ENCODE results near the gene GCLC.
"Not testable (repeated sequence)": the region's sequence is repeated elsewhere in the genome, so short reads cannot be mapped to it uniquely, and the experiment has no call there.

Gene GCLC

DNA sequence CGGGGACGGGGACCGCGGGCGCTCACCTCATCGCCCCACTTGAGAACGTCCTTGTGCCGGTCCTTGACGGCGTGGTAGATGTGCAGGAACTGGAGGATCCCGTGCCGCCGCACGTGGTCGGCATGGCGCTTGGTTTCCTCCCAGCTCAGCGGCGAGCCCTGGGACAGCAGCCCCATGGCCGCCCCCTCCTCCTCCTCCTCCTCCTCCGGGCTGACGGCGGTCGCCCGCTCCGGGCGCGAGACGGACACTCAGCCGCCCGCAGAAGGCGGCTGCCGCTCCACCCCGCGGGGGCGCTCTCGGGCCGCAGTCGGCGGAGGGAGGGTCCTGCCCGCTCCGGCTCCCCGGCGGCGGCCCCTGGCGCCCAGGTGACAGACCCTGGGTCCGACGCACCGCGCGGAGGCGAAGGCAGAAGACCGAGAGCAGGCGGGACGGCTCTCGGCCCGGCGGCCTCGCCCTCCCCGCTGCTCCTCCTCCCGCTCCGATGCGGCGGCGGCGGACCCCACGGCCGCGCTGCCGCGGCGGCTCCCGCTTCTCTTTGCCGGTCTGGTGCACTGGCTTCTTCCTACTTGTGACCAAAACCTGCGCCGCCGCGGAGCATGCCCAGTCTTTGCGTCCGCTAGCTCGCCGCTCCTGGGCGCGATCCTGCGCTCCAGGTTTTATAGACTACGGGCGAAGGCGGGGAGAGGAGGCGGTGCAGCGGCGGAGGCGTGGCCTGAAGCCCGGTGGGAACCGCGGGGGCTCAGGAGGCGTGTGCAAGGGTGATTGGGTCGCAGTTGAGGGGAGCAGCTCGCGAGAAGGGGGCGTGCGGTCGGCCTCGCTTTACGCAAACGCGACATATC is at the start of gene GCLC:
GCLC (minus strand) TSS at position 632 of the 839 bp plus-strand sequence; CDS start at position 176, 456 bp downstream.
- peak within 1 kb of the TSS; percentile 84 for H3K4me3 ChIP-seq (ENCODE audit: low read depth, low read length)

DNA sequence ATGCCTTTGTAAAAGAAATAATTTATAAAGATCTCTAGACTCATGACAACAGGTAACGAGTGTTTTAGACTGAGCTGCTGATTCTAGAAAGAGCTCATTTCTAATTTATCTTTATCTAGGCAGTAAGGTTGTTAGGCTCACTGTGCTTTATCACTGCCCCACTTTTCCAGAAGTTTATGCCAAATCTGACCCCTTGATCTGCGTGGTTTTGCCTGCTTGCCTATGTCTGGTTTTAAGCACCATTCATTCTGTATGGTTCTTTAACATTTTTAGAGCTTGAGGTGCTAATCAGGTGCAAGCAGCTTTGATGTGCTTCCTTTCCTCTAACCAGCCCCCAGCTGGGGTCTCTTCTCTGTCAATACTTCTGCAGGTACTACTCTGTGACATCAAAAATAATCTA is 49.7 kb upstream of the GCLC start:
- H3K4me3 ChIP-seq (ENCODE audit: low read depth, low read length) = no peak overlapping the region

DNA sequence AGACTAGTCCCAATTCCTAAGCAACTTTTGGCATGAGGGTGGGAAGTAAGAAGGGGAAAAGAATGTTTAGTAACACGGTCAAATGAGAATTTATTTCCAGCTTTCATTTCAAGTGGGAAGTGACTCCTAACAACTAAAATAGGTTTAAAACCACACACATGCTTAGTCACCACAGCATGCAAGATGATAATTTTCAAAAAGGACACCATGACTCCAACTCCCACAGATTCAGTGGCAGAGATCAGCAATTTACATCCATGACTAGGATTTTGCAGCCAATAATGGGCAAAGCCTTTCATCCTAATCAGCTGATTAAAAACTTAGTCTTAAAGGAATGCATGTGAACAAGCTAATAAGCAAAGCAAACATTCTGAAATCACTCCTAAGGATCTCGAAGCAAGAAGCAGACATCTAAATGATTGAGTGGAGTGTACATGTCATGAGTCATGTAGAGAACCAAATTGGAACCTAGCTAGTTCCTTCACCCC is 48.1 kb upstream of the GCLC start:
- no peak overlapping the region for H3K4me3 ChIP-seq (ENCODE audit: low read depth, low read length)

DNA sequence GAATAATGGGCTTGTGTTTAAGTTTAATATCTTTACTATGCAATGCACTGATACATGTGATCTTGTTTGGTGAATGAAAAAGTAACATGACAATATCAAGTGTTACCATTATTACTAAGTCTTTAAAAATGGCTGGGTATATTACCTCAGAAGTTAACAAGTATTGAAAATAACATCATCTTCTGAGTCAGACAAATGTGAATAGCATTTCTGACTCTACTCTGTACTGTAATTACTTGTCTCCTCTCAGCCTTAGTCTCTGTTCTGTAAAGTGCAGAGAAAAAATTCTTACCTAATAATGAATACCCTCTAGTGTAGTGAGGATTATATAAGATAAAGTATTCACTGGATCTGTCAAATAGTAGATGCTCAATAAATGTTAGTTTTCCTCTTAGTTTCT is 47.0 kb upstream of the GCLC start:
- no peak overlapping the region for H3K4me3 ChIP-seq (ENCODE audit: low read depth, low read length)

DNA sequence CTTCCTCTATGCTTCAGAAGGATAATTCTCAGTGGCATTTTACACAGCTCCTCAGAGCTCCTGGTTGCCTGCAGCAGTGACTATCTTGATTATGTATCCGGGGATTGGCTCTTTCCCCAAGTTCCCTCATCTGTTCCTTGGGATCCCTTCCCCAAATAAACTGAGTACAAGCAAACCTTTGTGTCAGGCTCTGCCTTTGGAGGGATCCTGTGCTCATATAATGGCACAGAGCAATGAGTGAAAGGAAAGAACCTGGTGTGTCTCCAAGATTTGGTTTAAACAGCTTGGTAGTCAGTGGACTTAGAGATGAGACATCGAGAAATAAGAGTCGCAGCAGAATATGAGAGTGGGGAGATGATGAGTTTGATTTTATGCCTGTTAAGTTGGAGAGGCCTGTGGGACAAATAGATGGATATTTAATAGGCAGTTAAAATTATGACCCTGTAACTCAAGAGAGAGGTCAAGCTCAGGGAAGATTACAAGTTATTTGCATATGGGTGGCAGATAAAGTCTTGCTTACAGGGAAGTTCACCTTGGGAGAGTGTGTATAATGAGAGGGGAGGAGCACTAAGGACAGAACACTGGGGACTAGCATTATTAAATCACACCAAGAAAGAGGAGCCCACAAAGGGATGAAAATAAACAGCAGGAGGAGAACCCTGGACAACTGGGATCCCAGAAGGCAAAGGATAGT is 44.1 kb upstream of the GCLC start:
- H3K4me3 ChIP-seq (ENCODE audit: low read depth, low read length) = no peak overlapping the region

DNA sequence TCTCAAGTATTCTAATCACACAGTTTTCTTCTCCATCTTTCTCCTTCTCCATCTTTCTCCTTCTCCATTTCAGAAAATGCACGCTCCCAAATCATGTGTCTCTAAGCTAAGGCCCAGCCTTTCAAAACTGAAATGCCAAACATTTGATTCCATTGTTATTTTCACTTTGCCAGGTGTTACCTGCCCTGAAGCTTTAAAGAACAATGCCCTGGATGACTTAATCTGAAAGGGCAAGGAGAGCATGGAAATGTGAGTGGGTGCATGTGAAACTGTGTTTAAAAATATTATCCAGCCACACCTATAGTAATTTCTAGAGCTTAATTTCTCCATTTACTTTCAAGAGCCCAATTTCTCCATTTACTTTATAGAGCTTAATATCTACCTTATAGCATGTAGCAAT is 42.4 kb upstream of the GCLC start:
- no peak overlapping the region for H3K4me3 ChIP-seq (ENCODE audit: low read depth, low read length)

DNA sequence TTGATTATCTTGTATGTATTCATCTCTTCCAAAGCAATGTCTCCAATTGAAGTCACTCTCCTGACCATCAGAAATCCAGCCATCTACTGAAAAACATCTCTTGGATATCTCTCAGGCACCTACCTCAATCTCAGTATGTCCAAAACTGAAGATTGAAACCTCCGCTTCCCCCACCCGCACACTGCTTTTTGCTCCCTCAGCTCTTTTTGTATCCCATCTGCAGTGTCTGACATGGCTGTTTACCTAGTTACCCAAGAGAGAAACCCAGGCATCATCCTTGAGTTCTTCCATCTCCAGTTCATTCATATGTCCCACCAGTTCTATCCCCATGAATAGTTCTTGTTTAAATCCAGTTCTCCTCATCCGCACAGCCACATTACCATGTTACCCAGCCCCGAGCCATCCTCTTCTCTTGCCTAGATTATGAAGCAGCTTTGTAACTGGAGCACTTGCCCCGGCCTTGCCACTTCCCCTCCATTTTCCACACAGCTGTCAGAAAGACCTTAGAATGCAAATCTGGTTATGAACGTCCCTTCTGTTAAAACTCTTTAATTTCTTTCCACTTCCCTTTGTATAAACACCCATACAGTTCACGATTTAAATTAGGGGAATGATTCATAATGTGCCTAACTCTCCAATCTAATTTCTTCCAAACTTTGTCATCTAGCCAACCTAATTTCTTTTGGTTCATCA is 40.5 kb upstream of the GCLC start:
- H3K4me3 ChIP-seq (ENCODE audit: low read depth, low read length) = no peak overlapping the region

DNA sequence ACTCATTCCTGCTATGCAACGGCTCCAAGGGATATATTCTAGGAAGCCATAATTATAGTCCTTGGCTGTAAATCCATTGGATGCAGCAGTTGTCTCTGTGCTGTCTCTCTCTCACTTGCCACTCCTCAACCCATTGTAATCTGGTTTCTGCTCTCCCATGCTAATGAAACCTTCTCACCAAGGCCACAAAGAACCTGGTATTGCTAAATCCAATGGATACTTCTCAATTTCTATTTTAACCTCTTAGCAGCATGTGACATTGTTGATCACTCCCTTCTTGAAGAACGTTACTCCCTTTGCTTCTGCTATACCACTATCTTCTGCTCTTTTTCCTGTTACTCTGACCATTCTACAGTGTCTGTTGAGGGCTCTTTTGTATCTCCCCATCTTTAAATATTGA is 39.8 kb upstream of the GCLC start:
- H3K4me3 ChIP-seq (ENCODE audit: low read depth, low read length) = no peak overlapping the region

DNA sequence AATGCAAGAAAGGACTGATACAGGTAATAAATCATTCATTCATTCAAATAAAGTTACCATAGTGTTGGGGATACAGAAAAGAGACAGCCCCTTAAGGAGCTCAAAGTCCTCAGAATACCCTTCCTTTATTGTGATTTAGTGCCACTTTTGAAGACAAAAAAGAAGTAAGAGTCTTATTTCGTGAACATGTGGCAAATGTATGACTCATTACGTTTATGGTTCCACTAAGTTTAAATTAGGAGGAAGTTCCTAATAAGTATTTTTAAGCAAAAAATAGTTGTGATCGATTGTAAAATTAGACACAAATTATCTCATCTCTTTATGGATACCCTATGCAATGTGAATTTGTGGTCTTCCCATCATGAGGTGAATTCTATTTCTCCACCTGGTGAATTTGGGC is 38.5 kb upstream of the GCLC start:
- H3K4me3 ChIP-seq (ENCODE audit: low read depth, low read length) = no peak overlapping the region

DNA sequence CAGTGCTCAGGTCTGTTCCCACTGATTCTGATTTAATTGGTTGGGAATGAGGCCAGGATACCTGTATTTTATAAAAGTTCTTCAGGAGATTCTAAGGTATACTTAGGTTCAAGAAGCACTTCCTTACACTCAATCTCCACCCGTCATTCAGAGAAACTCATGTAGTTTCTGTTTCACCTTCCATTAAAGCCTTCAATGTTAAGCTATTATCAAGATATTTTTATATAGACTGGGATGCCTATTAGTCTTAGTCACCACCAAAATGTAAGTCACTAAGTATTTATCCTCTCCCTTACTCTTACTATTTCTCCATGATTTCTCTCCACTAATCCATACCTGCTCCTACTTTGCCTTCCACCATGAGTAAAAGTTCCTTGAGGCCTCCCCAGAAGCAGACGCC is 38.1 kb upstream of the GCLC start:
- H3K4me3 ChIP-seq (ENCODE audit: low read depth, low read length) = no peak overlapping the region

DNA sequence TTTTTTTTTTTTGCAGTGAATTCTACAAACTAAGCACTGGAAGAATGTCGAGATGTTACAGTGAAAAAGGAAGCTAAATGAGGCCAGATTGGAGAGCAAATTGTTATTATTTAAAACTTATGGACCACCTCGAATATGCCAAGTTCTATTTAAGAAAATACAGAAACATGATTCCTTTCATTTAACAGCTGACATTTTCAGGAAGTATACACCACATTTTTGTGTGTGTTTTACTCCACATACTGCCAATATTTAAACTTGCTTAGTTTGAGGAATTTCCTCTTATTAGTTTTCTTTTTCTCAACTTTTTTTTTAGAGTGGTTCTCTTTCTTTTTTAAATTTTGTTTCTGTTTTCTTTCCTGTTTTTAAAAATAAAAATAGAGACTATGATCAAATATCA is 37.0 kb upstream of the GCLC start:
- H3K4me3 ChIP-seq (ENCODE audit: low read depth, low read length) = no peak overlapping the region

DNA sequence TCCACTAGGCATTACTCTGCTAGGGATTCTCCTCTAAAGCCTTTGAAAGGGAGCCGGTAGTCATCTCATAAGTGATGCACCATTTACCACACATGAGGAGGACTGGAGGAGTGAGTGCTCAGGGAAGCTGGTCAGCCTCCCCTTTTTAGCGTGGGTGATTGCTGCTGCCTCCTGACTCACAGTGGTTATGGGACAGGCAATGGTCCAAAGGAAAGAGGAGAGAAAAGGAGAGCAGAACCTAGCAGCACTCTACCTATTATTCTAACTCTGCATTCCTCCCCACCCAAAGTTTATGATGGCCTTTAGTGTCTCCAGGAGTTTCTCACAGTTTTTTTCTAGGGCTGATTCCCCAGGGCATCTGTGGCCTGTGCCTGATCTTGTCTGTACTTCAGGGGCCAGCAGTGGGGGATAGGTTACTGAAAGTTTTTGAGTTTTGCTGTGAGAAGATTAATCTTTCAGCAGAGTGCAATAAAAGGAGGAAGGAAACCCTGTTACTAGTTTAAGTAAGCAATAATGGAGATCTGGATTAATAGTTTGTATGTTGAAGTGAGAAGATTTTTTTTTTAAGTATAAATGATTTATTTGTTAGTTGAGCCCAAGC is 36.4 kb upstream of the GCLC start:
- H3K4me3 ChIP-seq (ENCODE audit: low read depth, low read length) = no peak overlapping the region

DNA sequence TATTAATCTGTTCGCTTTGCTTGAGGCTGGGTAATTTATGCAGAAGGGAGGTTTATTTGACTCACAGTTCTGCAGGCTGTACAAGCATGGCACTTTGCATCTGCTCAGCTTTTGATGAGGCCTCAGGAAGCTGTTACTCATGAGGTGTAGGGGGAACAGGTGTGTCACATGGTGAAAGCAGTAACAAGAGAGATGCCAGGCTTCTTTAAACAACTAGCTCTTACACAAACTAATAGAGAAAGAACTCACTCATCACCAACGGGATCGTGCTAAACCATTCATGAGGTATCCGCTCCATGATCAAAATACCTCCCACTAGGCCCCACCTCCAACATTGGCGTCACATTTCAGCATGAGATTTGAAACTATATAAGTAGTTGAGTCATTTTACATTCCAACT is 34.4 kb upstream of the GCLC start:
- H3K4me3 ChIP-seq (ENCODE audit: low read depth, low read length) = no peak overlapping the region

DNA sequence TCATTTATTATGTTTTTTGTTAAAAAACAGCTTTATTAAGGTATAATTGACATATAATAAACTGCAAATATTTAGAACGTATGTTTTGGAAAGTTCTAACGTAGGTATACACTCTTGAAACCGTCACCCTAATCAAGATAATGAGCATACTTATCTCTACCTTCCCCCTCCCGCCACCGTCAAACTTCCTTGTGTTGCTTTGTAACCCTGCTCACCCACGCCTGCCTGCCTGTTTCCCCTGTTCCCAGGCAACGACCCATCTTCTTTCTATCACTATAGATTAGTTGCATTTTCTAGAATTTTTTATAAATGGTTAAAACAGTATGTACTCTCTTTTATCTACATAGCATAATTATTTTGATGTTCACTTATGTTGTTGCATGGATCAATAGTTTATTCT is 33.5 kb upstream of the GCLC start:
- no peak overlapping the region for H3K4me3 ChIP-seq (ENCODE audit: low read depth, low read length)

DNA sequence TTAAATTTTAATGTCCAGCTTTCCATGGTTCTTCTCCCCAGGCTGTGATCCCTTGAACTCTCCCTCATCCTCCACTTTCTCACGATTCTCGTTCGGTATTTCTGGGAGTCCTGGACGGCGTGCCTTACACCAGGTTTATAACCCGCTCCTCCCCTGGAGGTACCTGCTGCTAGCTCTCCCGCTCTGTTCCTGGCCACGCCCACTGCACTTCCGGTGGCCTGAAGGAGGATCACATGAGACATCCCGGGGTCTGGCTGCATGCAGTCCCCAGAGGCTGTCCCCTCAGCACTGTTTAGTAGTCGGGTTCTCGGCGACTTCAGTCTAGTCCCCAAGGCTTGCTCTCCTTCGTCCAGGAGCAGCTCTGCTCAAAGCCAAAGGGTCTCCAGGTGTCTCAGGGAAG is 28.4 kb upstream of the GCLC start:
- H3K4me3 ChIP-seq (ENCODE audit: low read depth, low read length) = no peak overlapping the region

DNA sequence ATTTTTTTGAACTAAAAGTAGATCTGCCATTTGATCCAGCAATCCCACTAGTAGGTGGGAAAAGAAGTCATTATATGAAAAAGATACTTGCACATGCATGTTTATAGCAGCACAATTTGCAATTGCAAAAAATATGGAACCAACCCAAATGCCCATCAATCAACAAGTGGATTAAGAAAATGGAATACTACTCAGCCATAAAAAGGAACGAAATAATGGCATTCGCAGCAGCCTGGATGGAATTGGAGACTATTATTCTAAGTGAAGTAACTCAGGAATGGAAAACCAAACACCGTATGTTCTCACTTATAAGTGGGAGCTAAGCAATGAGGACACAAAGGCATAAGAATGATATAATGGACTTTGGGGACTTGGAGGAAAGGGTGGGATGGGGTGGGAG is 27.5 kb upstream of the GCLC start:
- H3K4me3 ChIP-seq (ENCODE audit: low read depth, low read length) = not testable (repeated sequence)

DNA sequence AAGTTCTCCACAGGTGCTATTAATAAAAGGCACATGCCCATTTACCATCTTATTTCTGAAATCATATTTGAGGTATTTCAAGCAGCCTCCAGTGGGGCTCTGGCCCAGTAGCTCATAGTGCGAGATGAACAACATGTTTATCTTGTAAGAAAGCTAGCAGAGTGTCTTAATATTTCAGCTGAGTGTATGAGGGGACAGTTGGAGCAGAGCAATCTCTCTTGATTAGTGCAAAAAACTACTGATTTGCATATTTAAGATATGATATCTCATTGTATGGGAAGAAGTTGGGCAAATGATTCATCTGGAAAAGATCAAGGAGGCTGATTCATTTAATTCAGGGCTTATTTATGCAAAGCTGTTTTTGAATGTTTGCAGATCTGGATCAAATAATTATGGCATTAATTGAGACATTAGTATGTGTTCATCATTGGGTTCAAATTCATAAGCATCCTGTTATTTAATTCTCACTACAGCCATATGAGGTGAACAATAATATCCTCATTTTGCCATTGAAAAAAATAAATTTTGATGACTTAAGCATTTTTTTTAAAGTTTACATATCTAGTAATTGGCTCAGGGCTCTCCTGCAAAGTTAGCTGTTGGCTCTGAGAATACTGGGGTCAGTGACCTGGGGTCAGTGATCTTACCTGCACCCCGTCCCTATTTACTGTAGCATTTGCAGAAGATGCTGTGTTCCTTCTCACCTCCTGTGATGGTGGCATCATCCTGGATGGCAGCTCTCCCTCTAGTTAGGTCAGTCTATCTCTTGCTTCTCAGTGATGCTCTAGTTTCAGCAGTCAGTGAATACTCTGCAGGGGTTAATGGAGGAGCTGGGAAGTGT is 24.1 kb upstream of the GCLC start:
- H3K4me3 ChIP-seq (ENCODE audit: low read depth, low read length) = no peak overlapping the region

DNA sequence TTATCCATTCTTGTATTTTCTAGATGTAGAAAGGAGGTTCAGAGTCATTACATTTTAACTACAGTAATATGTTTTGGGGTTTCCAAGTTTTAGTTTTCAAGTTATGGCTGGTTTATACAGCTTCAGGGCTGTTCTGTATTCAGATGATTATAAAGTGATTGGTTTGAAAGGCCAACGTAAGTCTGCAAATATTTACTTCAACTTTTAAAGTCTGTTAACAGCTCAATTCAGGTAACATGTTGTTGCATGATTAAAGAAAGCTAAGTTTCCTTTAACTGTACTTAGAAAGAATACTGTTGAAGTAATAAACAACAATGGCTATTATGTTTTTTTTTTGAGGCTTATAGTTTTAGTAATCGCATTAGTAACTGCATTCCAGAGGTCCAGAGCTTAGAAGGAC is 22.8 kb upstream of the GCLC start:
- H3K4me3 ChIP-seq (ENCODE audit: low read depth, low read length) = no peak overlapping the region

DNA sequence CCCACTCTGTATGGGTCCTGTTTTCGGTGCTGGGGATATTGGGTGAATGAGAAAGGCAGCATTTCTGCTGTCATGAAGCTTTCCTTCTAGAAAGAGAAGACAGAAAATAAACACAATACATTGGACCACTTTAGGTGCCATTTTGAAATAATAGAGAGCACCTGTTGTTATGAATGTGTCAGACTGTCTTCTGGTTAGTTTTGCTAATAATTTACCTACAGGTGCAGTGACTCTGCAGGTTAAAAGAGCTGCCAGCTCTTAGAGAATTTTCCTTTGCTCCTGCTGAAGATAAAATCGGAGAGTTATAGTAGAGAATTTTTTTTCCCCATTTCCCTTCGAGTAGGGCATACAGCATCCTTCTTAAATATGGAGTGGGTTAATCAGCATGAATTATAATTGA is 21.9 kb upstream of the GCLC start:
- no peak overlapping the region for H3K4me3 ChIP-seq (ENCODE audit: low read depth, low read length)

DNA sequence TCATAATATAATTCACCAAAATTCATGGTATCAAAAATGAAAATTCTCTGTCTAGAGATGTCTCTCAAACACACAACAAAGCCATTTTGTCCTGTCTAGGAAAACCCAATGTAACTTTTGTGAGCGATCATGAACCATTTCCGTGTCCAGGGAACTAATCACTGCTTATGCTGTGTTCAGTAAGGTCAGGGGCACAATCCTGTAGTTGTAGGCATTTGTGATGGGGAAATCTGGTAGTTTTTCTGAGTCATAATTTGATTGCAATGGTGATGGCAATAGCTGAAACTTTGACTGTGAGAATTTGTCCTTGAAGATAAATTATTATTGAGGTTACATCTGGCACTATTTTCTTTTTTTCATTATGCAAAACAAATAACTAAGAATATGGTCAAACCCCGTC is 21.0 kb upstream of the GCLC start:
- H3K4me3 ChIP-seq (ENCODE audit: low read depth, low read length) = no peak overlapping the region

All from iPS-11a (cell line).